ENCODE measurements around the gene PRDM15. TPM values are rescaled to one million over a fixed set of nuclear protein-coding genes. Genes with fewer than 3 reads are reported as not detected.

Gene PRDM15
- total and polyA plus RNA-seq, 8 donors: 6.2 to 10.0 (median 7.3) TPM

GRCh38 chr21:41864311-41865001, 14.7 kb downstream of the PRDM15 start:
- DNase-seq (no peak), ATAC-seq (no peak)
- H3K27ac ChIP-seq: no peak overlapping the region
- no peaks in the 10 kb centered on the region for H3K9me3 ChIP-seq
- no peaks in the 10 kb centered on the region for H3K27me3 ChIP-seq
- TF ChIP-seq CTCF (IDR thresholded peaks at IDR 0.05): no peak
- H3K4me3 ChIP-seq: no peak overlapping the region
- intact Hi-C loops (cut with DNase I): no loop called here
- peaks cover 0 to 4% of the 10 kb centered on the region in 2 donors for H3K36me3 ChIP-seq
- H3K4me1 ChIP-seq: peaks cover 0 to 5% of the 10 kb centered on the region in 2 donors

- DNase-seq (no peak), ATAC-seq (no peak)
- peaks cover 0 to 5% of the 10 kb centered on the region in 2 donors for H3K4me1 ChIP-seq
- H3K27me3 ChIP-seq: no peaks in the 10 kb centered on the region
- H3K4me3 ChIP-seq: no peak overlapping the region
- TF ChIP-seq CTCF (IDR thresholded peaks at IDR 0.05): no peak
- no peak overlapping the region for H3K27ac ChIP-seq
- H3K9me3 ChIP-seq: no peaks in the 10 kb centered on the region
- intact Hi-C loops (cut with DNase I): no loop called here
- peaks cover 0 to 15% of the 10 kb centered on the region in 2 donors for H3K36me3 ChIP-seq
Observed at GRCh38 chr21:41863439-41863740, 15.8 kb downstream of the PRDM15 start.

GRCh38 chr21:41861987-41862386, 17.2 kb downstream of the PRDM15 start:
- no peak for TF ChIP-seq CTCF (IDR thresholded peaks at IDR 0.05)

GRCh38 chr21:41861255-41861654, 17.9 kb downstream of the PRDM15 start:
- peaks cover 0 to 5% of the 10 kb centered on the region in 2 donors for H3K4me1 ChIP-seq
- no peak overlapping the region for H3K27ac ChIP-seq
- no peak for TF ChIP-seq CTCF (IDR thresholded peaks at IDR 0.05)
- H3K36me3 ChIP-seq: peaks cover 0 to 36% of the 10 kb centered on the region in 2 donors
- H3K27me3 ChIP-seq: no peaks in the 10 kb centered on the region
- intact Hi-C loops (cut with DNase I): no loop called here
- no peak for DNase-seq
- H3K4me3 ChIP-seq: no peak overlapping the region
- ATAC-seq: no peak
- no peaks in the 10 kb centered on the region for H3K9me3 ChIP-seq

More at GRCh38 chr21:41861987-41862386, 17.2 kb downstream of the PRDM15 start:
- intact Hi-C loops (cut with DNase I): no loop called here
- Histone ChIP-seq H3K36me3 (peaks cover 0 to 29% of the 10 kb centered on the region in 2 donors), H3K27ac (no peak overlapping the region), H3K4me1 (peaks cover 0 to 5% of the 10 kb centered on the region in 2 donors), H3K27me3 (no peaks in the 10 kb centered on the region), H3K4me3 (no peak overlapping the region), H3K9me3 (no peaks in the 10 kb centered on the region)
- no peak for ATAC-seq
- no peak for DNase-seq

- H3K4me3 ChIP-seq: no peak overlapping the region
- H3K9me3 ChIP-seq: no peaks in the 10 kb centered on the region
- peaks cover 0 to 5% of the 10 kb centered on the region in 2 donors for H3K4me1 ChIP-seq
- ATAC-seq (no peak), DNase-seq (peak in 1 of 4 donors; percentile 24)
- H3K36me3 ChIP-seq: peaks cover 0 to 49% of the 10 kb centered on the region in 2 donors
- no peak overlapping the region for H3K27ac ChIP-seq
- H3K27me3 ChIP-seq: no peaks in the 10 kb centered on the region
- TF ChIP-seq CTCF (IDR thresholded peaks at IDR 0.05): no peak
- intact Hi-C loops (cut with DNase I): no loop called here
Observed at GRCh38 chr21:41859297-41859980, 19.7 kb downstream of the PRDM15 start.

All from left lung (tissue), 10 donors.